ENCODE results near the gene ACKR4. TPM values are rescaled to one million over a fixed set of nuclear protein-coding genes. Genes with fewer than 3 reads are reported as not detected.
"Not testable (repeated sequence)": the region's sequence is repeated elsewhere in the genome, so short reads cannot be mapped to it uniquely, and the experiment has no call there.

The ACKR4 gene
- total RNA-seq, 6 experiments from 2014 or later, result 0.15 to 0.30 (median 0.19) TPM; not detected in 1

- no peak for ATAC-seq
- Histone ChIP-seq H3K4me1 (peaks cover 0 to 2% (median 0%) of the 10 kb centered on the region in 4 donors), H3K27ac (no peak overlapping the region), H3K36me3 (peaks cover 0 to 52% (median 16%) of the 10 kb centered on the region in 4 donors), H3K9me3 (no peaks in the 10 kb centered on the region), H3K27me3 (no peaks in the 10 kb centered on the region), H3K4me3 (no peak overlapping the region)
- intact Hi-C loops (cut with DNase I), result no loop called here
- DNase-seq, result no peak
- TF ChIP-seq CTCF (IDR thresholded peaks at IDR 0.05), result no peak
- TF ChIP-seq POLR2A (IDR thresholded peaks at IDR 0.05), result no peak
Measured at GRCh38 chr3:132638706-132639105, 41.6 kb downstream of the ACKR4 start.

GRCh38 chr3:132641427-132641826, 44.4 kb downstream of the ACKR4 start:
- not testable (repeated sequence) for ATAC-seq, H3K9me3 ChIP-seq, DNase-seq, H3K27ac ChIP-seq, H3K4me1 ChIP-seq, H3K4me3 ChIP-seq, H3K27me3 ChIP-seq
- 92% methylated on average over 2 of the region's 2 CpGs for WGBS (ENCODE audit: insufficient coverage, low coverage, low lambda C conversion rate, missing lambda C conversion rate)
- intact Hi-C loops (cut with DNase I), result loop anchor here in 1 of 2 donors (10.0 kb wide), 1 partner anchor 107 kb away; no protein-coding TSS in a partner anchor
- H3K36me3 ChIP-seq, result peaks cover 0 to 51% (median 15%) of the 10 kb centered on the region in 4 donors

- TF ChIP-seq POLR2A (IDR thresholded peaks at IDR 0.05) (no peak), CTCF (IDR thresholded peaks at IDR 0.05) (peak; percentile 63 to 83 (median 77))
- Histone ChIP-seq H3K27ac (no peak overlapping the region), H3K27me3 (no peaks in the 10 kb centered on the region), H3K9me3 (no peaks in the 10 kb centered on the region), H3K36me3 (peaks cover 0 to 45% (median 13%) of the 10 kb centered on the region in 4 donors), H3K4me3 (no peak overlapping the region), H3K4me1 (peaks cover 0 to 2% (median 0%) of the 10 kb centered on the region in 4 donors)
- 45% methylated on average over 5 of the region's 5 CpGs for WGBS (ENCODE audit: insufficient coverage, low coverage, low lambda C conversion rate, missing lambda C conversion rate)
- DNase-seq, result no peak
- intact Hi-C loops (cut with DNase I), result loop anchor here in 1 of 2 donors (10.0 kb wide), 1 partner anchor 107 kb away; no protein-coding TSS in a partner anchor
- ATAC-seq, result peak; percentile 59 to 88 (median 75)
Measured at GRCh38 chr3:132641837-132642538, 44.9 kb downstream of the ACKR4 start.

- H3K36me3 ChIP-seq, result peaks cover 0 to 40% (median 13%) of the 10 kb centered on the region in 4 donors
- peaks cover 0 to 2% (median 0%) of the 10 kb centered on the region in 4 donors for H3K4me1 ChIP-seq
- TF ChIP-seq POLR2A (IDR thresholded peaks at IDR 0.05) (no peak), CTCF (IDR thresholded peaks at IDR 0.05) (no peak)
- no peak overlapping the region for H3K27ac ChIP-seq
- WGBS (ENCODE audit: insufficient coverage, low coverage, low lambda C conversion rate, missing lambda C conversion rate), result 64% methylated on average over 2 of the region's 2 CpGs
- no peak overlapping the region for H3K4me3 ChIP-seq
- intact Hi-C loops (cut with DNase I), result loop anchor here in 1 of 2 donors (10.0 kb wide), 1 partner anchor 108 kb away; no protein-coding TSS in a partner anchor
- no peaks in the 10 kb centered on the region for H3K9me3 ChIP-seq
- no peaks in the 10 kb centered on the region for H3K27me3 ChIP-seq
- DNase-seq, result no peak
- ATAC-seq, result no peak
Measured at GRCh38 chr3:132642539-132642847, 45.4 kb downstream of the ACKR4 start.

- DNase-seq (no peak), ATAC-seq (peak in 3 of 4 donors; percentile 14 to 42 (median 18))
- TF ChIP-seq CTCF (IDR thresholded peaks at IDR 0.05) (no peak), POLR2A (IDR thresholded peaks at IDR 0.05) (no peak)
- Histone ChIP-seq H3K4me3 (no peak overlapping the region), H3K27ac (no peak overlapping the region), H3K9me3 (no peaks in the 10 kb centered on the region), H3K27me3 (no peaks in the 10 kb centered on the region), H3K36me3 (peaks cover 0 to 32% (median 13%) of the 10 kb centered on the region in 4 donors), H3K4me1 (peaks cover 0 to 1% (median 0%) of the 10 kb centered on the region in 4 donors)
- 43% methylated on average over 2 of the region's 2 CpGs for WGBS (ENCODE audit: insufficient coverage, low coverage, low lambda C conversion rate, missing lambda C conversion rate)
- intact Hi-C loops (cut with DNase I), result loop anchor here in 1 of 2 donors (10.0 kb wide), 1 partner anchor 109 kb away; no protein-coding TSS in a partner anchor
Measured at GRCh38 chr3:132643366-132643765, 46.3 kb downstream of the ACKR4 start.

Data from right lobe of liver (tissue), 6 donors.